Stimulated activated naive CD4-positive, alpha-beta T cell treated with Interleukin-2 at 50 U/mL for 16 hours (primary cell): ENCODE data around the gene SUMF1.

Experiments used
- DNase-seq: peaks from one replicate; lab custom pipeline; 2025; lab: John Stamatoyannopoulos, UW

SUMF1 gene

GRCh38 chr3:4497005-4497692 is 30.1 kb upstream of the SUMF1 start:
- DNase-seq: no peak

GRCh38 chr3:4496087-4496452 is 29.0 kb upstream of the SUMF1 start:
- no peak for DNase-seq

- DNase-seq: no peak
These were observed 28.4 kb upstream of the SUMF1 start for GRCh38 chr3:4495294-4496086.

GRCh38 chr3:4494895-4495264 is 27.8 kb upstream of the SUMF1 start:
- no peak for DNase-seq

- no peak for DNase-seq
These were observed 27.1 kb upstream of the SUMF1 start for GRCh38 chr3:4493941-4494894.

- peak; percentile 98 for DNase-seq
These were observed 26.2 kb upstream of the SUMF1 start, which contains the start of gene ITPR1 for GRCh38 chr3:4493014-4493940. TSS of gene ITPR1 (plus strand) at chr3:4493348. CDS start at chr3:4516492, 23,144 bp downstream.

GRCh38 chr3:4492208-4493013 is 25.3 kb upstream of the SUMF1 start:
- peak; percentile 37 for DNase-seq

- no peak for DNase-seq
These were observed 24.8 kb upstream of the SUMF1 start for GRCh38 chr3:4491855-4492207.

GRCh38 chr3:4478261-4478660 is 11.2 kb upstream of the SUMF1 start:
- DNase-seq: no peak

- DNase-seq: no peak
These were observed 9.4 kb upstream of the SUMF1 start for GRCh38 chr3:4476496-4476895.

- DNase-seq: no peak
These were observed 8.7 kb upstream of the SUMF1 start for GRCh38 chr3:4475804-4476203.

- peak; percentile 1 for DNase-seq
These were observed 7.8 kb upstream of the SUMF1 start for GRCh38 chr3:4474683-4475490.

GRCh38 chr3:4472766-4473165 is 5.7 kb upstream of the SUMF1 start:
- DNase-seq: no peak

- no peak for DNase-seq
These were observed 5.2 kb upstream of the SUMF1 start for GRCh38 chr3:4472312-4472711.

- no peak for DNase-seq
These were observed 4.8 kb upstream of the SUMF1 start for GRCh38 chr3:4471907-4472306.

- no peak for DNase-seq
These were observed 426 bp upstream of the SUMF1 start for GRCh38 chr3:4467522-4467867.

- no peak for DNase-seq
These were observed 2.5 kb downstream of the SUMF1 start for GRCh38 chr3:4464576-4464975.

GRCh38 chr3:4462369-4463040 is 4.6 kb downstream of the SUMF1 start:
- DNase-seq: no peak

- no peak for DNase-seq
These were observed 5.5 kb downstream of the SUMF1 start for GRCh38 chr3:4461468-4462090.
